Measurements from ENCODE around the gene KIAA0513.

Gene KIAA0513

GRCh38 chr16:85033171-85033570 is 5.6 kb downstream of the KIAA0513 start:
- no peak for TF ChIP-seq CTCF (IDR thresholded peaks at IDR 0.05)
- H3K36me3 ChIP-seq: peaks cover 65% of the 10 kb centered on the region
- H3K9me3 ChIP-seq: no peaks in the 10 kb centered on the region
- H3K4me1 ChIP-seq (ENCODE audit: control insufficient read depth in 1 of 2, insufficient read depth in 1 of 2, low read depth in 1 of 2, low read length in 1 of 2): peaks cover 80 to 91% of the 10 kb centered on the region in 2 experiments
- no peaks in the 10 kb centered on the region for H3K27me3 ChIP-seq
- H3K27ac ChIP-seq: peak overlapping the region; percentile 73
- H3K4me3 ChIP-seq (ENCODE audit: low read depth in 1 of 2, low read length in 1 of 2): no peak overlapping the region

- Histone ChIP-seq H3K27ac (peak overlapping the region; percentile 73), H3K27me3 (no peaks in the 10 kb centered on the region), H3K4me3 (ENCODE audit: low read depth in 1 of 2, low read length in 1 of 2) (no peak overlapping the region), H3K9me3 (no peaks in the 10 kb centered on the region), H3K36me3 (peaks cover 77% of the 10 kb centered on the region), H3K4me1 (ENCODE audit: control insufficient read depth in 1 of 2, insufficient read depth in 1 of 2, low read depth in 1 of 2, low read length in 1 of 2) (peaks cover 66 to 74% of the 10 kb centered on the region in 2 experiments)
- TF ChIP-seq CTCF (IDR thresholded peaks at IDR 0.05): no peak
Measured at GRCh38 chr16:85034591-85035433, 7.2 kb downstream of the KIAA0513 start.

- H3K9me3 ChIP-seq: no peaks in the 10 kb centered on the region
- peaks cover 55 to 65% of the 10 kb centered on the region in 2 experiments for H3K4me1 ChIP-seq (ENCODE audit: control insufficient read depth in 1 of 2, insufficient read depth in 1 of 2, low read depth in 1 of 2, low read length in 1 of 2)
- H3K27ac ChIP-seq: peak overlapping the region; percentile 73
- TF ChIP-seq CTCF (IDR thresholded peaks at IDR 0.05): no peak
- H3K36me3 ChIP-seq: peaks cover 88% of the 10 kb centered on the region
- H3K4me3 ChIP-seq (ENCODE audit: low read depth in 1 of 2, low read length in 1 of 2): peak overlapping the region in 1 of 2 experiments; percentile 17
- H3K27me3 ChIP-seq: no peaks in the 10 kb centered on the region
Measured at GRCh38 chr16:85036236-85037049, 8.8 kb downstream of the KIAA0513 start.

- Histone ChIP-seq H3K36me3 (peaks cover 88% of the 10 kb centered on the region), H3K27ac (peak overlapping the region; percentile 73), H3K27me3 (no peaks in the 10 kb centered on the region), H3K4me3 (ENCODE audit: low read depth in 1 of 2, low read length in 1 of 2) (no peak overlapping the region), H3K4me1 (ENCODE audit: control insufficient read depth in 1 of 2, insufficient read depth in 1 of 2, low read depth in 1 of 2, low read length in 1 of 2) (peaks cover 55 to 65% of the 10 kb centered on the region in 2 experiments), H3K9me3 (no peaks in the 10 kb centered on the region)
- TF ChIP-seq CTCF (IDR thresholded peaks at IDR 0.05): no peak
Measured at GRCh38 chr16:85037050-85037410, 9.4 kb downstream of the KIAA0513 start.

- peaks cover 60 to 67% of the 10 kb centered on the region in 2 experiments for H3K4me1 ChIP-seq (ENCODE audit: control insufficient read depth in 1 of 2, insufficient read depth in 1 of 2, low read depth in 1 of 2, low read length in 1 of 2)
- no peak overlapping the region for H3K27ac ChIP-seq
- TF ChIP-seq CTCF (IDR thresholded peaks at IDR 0.05): no peak
- no peaks in the 10 kb centered on the region for H3K27me3 ChIP-seq
- H3K4me3 ChIP-seq (ENCODE audit: low read depth in 1 of 2, low read length in 1 of 2): no peak overlapping the region
- no peaks in the 10 kb centered on the region for H3K9me3 ChIP-seq
- H3K36me3 ChIP-seq: peaks cover 88% of the 10 kb centered on the region
Measured at GRCh38 chr16:85037721-85038120, 10.1 kb downstream of the KIAA0513 start.
